ENCODE measurements around the gene PRKD3. TPM values are rescaled to one million over a fixed set of nuclear protein-coding genes. Genes with fewer than 3 reads are reported as not detected.

PRKD3 gene
- total and polyA plus RNA-seq, 4 donors, result 14.1 to 54.8 (median 29.0) TPM

DNA sequence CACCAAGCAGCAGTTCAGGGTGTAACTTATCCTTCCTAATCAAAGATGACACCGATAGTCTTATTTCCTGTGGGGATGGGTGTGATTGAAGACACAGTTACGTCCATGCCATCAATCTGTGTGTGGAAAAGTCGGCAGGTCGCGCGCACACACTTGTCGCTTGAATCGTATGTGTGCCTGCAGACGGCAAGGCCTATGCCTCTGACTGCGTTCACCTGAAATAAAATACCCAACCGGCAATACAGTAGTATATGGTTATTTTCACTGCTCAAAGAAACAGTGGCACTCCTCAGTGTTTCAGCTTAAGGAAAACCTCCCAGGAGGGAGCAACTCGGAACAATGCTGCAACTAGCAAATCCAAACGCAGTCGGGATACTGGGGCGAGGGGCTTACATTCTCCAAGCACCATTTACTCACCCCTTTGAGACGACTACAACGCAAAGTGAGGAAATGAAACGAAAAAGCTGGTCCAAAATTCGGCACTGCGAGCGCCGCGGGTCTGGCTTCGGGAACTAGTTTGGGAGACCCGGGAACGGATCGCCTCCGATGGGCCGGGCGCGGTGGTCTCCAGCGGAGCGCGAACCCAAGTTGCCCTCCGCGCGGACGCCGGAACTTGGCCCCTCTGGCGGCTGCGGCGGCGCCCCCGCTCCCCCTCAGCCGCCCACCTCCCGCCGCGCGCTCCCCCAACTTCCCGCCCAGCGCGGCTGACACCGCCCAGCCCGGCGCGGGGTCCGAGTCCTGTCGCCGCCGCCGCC is 675 bp downstream of the PRKD3 start:
- intact Hi-C loops (cut with DNase I), result loop anchor here in 1 of 2 donors (5.0 kb wide), 1 partner anchor 92 kb away; the partner anchor contains the start of genes CEBPZ and NDUFAF7
- Histone ChIP-seq H3K4me1 (ENCODE audit: control insufficient read depth in 1 of 2, insufficient read depth in 2 of 2, low read length in 2 of 2) (no peaks in the 10 kb centered on the region), H3K9me3 (ENCODE audit: control insufficient read depth, low read length) (no peaks in the 10 kb centered on the region), H3K27ac (ENCODE audit: low read depth in 1 of 2, low read length in 2 of 2) (peak overlapping the region; percentile 65 to 90), H3K27me3 (ENCODE audit: control insufficient read depth in 1 of 2, insufficient read depth in 2 of 2, low read length in 1 of 2) (no peaks in the 10 kb centered on the region), H3K36me3 (ENCODE audit: control insufficient read depth in 1 of 2, insufficient read depth in 2 of 2, low read length in 1 of 2) (no peaks in the 10 kb centered on the region), H3K4me3 (ENCODE audit: low read length in 2 of 2) (peak overlapping the region; percentile 89 to 100)
- DNase-seq (peak; percentile 65 to 78), ATAC-seq (ENCODE audit: low FRiP score) (peak; percentile 37)
- WGBS, 2 donors, result 0% methylated on average over 39 to 61 of the region's 61 CpGs

GRCh38 chr2:37323176-37323780 is 1.4 kb downstream of the PRKD3 start:
- ATAC-seq (ENCODE audit: low FRiP score), result no peak
- Histone ChIP-seq H3K4me3 (ENCODE audit: low read length in 2 of 2) (peak overlapping the region; percentile 89 to 100), H3K27ac (ENCODE audit: low read depth in 1 of 2, low read length in 2 of 2) (peak overlapping the region in 1 of 2 donors; percentile 74), H3K27me3 (ENCODE audit: control insufficient read depth in 1 of 2, insufficient read depth in 2 of 2, low read length in 1 of 2) (no peaks in the 10 kb centered on the region), H3K9me3 (ENCODE audit: control insufficient read depth, low read length) (no peaks in the 10 kb centered on the region), H3K36me3 (ENCODE audit: control insufficient read depth in 1 of 2, insufficient read depth in 2 of 2, low read length in 1 of 2) (no peaks in the 10 kb centered on the region), H3K4me1 (ENCODE audit: control insufficient read depth in 1 of 2, insufficient read depth in 2 of 2, low read length in 2 of 2) (no peaks in the 10 kb centered on the region)
- WGBS, 2 donors, result 1 to 2% methylated on average over 13 of the region's 13 CpGs
- intact Hi-C loops (cut with DNase I), result loop anchor here in 1 of 2 donors (5.0 kb wide), 1 partner anchor 91 kb away; the partner anchor contains the start of genes CEBPZ and NDUFAF7
- no peak for DNase-seq

GRCh38 chr2:37322368-37322767 is 2.3 kb downstream of the PRKD3 start:
- ATAC-seq (ENCODE audit: low FRiP score) (no peak), DNase-seq (no peak)
- intact Hi-C loops (cut with DNase I), result loop anchor here in 1 of 2 donors (5.0 kb wide), 1 partner anchor 90 kb away; the partner anchor contains the start of genes CEBPZ and NDUFAF7
- no peaks in the 10 kb centered on the region for H3K9me3 ChIP-seq (ENCODE audit: control insufficient read depth, low read length)
- peaks cover 0 to 2% of the 10 kb centered on the region in 2 donors for H3K4me1 ChIP-seq (ENCODE audit: control insufficient read depth in 1 of 2, insufficient read depth in 2 of 2, low read length in 2 of 2)
- H3K4me3 ChIP-seq (ENCODE audit: low read length in 2 of 2), result peak overlapping the region in 1 of 2 donors; percentile 26
- no peaks in the 10 kb centered on the region for H3K27me3 ChIP-seq (ENCODE audit: control insufficient read depth in 1 of 2, insufficient read depth in 2 of 2, low read length in 1 of 2)
- no peaks in the 10 kb centered on the region for H3K36me3 ChIP-seq (ENCODE audit: control insufficient read depth in 1 of 2, insufficient read depth in 2 of 2, low read length in 1 of 2)
- no peak overlapping the region for H3K27ac ChIP-seq (ENCODE audit: low read depth in 1 of 2, low read length in 2 of 2)

DNA sequence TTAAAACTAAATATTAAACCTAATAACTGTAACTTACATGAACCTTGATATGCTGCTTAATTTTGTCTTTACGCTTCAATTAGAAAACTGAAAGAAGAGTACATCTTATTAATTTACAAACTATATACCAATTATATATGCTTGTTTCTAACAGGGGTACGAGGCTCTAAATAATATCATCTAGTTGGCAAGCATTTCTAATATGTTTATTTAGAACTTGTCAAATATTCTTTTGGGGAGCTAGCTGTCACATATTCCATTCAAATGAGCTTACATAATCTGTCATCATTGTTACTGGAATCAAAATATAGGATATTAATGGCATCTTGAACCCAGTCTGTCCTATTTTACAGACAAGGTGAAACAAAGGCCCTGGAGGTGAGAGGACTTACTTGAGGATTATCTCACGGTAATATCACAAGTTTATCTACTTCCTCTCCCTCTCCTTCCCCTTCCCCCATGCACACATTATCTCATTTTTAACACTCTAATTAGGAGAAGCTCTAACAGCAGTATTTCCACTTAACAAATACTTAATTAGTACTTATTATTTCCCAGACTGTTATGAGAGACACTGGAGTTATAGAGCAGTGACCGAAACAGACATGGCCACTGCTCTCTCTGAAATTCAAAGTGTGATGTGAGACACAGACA is 3.5 kb downstream of the PRKD3 start:
- Histone ChIP-seq H3K4me1 (ENCODE audit: control insufficient read depth in 1 of 2, insufficient read depth in 2 of 2, low read length in 2 of 2) (peaks cover 0 to 2% of the 10 kb centered on the region in 2 donors), H3K36me3 (ENCODE audit: control insufficient read depth in 1 of 2, insufficient read depth in 2 of 2, low read length in 1 of 2) (no peaks in the 10 kb centered on the region), H3K27ac (ENCODE audit: low read depth in 1 of 2, low read length in 2 of 2) (no peak overlapping the region), H3K9me3 (ENCODE audit: control insufficient read depth, low read length) (no peaks in the 10 kb centered on the region), H3K4me3 (ENCODE audit: low read length in 2 of 2) (no peak overlapping the region), H3K27me3 (ENCODE audit: control insufficient read depth in 1 of 2, insufficient read depth in 2 of 2, low read length in 1 of 2) (no peaks in the 10 kb centered on the region)
- ATAC-seq (ENCODE audit: low FRiP score) (no peak), DNase-seq (no peak)
- 71 to 75% methylated on average over 4 of the region's 4 CpGs for WGBS, 2 donors
- intact Hi-C loops (cut with DNase I), result loop anchor here in 1 of 2 donors (5.0 kb wide), 1 partner anchor 89 kb away; the partner anchor contains the start of genes CEBPZ and NDUFAF7

DNA sequence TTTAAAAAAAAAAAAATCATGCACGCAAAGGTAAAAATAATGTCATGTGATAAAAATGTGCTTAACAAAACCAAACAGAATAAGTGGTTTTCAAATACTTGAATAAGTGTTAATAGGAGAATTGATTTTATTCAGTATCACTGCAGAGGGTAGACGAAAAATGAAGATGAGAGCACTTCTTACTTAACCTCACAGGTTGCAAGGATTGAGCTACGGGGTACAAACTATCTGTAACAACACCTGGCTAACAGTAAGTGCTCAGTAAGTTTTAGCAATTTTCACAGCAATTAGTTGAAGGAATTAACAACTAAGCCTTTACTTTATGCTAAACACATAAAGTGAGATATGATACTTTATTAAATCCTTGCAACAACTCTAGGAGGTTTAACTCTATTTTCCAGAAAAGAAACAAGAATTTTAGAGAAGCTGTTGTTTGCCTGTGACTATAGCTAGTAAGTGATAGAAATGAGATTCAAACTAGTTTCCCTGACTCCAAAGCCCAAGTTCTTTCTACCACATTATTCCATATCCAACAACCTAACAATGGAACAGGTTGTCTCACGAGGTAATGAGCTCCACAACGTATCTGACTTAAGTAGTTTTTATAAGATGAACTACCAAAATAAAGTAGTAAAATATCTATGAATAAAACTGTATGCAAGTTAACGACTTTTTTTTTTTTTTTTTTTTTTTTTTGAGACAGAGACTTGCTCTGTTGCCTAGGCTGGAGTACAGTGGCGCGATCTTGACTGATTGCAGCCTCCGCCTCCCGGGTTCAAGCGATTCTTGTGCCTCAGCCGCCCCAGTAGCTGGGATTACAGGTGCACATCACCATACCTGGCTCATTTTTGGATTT is 4.7 kb downstream of the PRKD3 start:
- no peak for ATAC-seq (ENCODE audit: low FRiP score)
- Histone ChIP-seq H3K4me3 (ENCODE audit: low read length in 2 of 2) (no peak overlapping the region), H3K4me1 (ENCODE audit: control insufficient read depth in 1 of 2, insufficient read depth in 2 of 2, low read length in 2 of 2) (peaks cover 0 to 2% of the 10 kb centered on the region in 2 donors), H3K36me3 (ENCODE audit: control insufficient read depth in 1 of 2, insufficient read depth in 2 of 2, low read length in 1 of 2) (no peaks in the 10 kb centered on the region), H3K9me3 (ENCODE audit: control insufficient read depth, low read length) (no peaks in the 10 kb centered on the region), H3K27me3 (ENCODE audit: control insufficient read depth in 1 of 2, insufficient read depth in 2 of 2, low read length in 1 of 2) (no peaks in the 10 kb centered on the region), H3K27ac (ENCODE audit: low read depth in 1 of 2, low read length in 2 of 2) (no peak overlapping the region)
- intact Hi-C loops (cut with DNase I), result loop anchor here in 1 of 2 donors (5.0 kb wide), 1 partner anchor 88 kb away; the partner anchor contains the start of genes CEBPZ and NDUFAF7
- WGBS, 2 donors, result 84 to 87% methylated on average over 12 of the region's 12 CpGs
- no peak for DNase-seq

GRCh38 chr2:37318401-37318800 is 6.2 kb downstream of the PRKD3 start:
- intact Hi-C loops (cut with DNase I), result no loop called here
- Histone ChIP-seq H3K27me3 (ENCODE audit: control insufficient read depth in 1 of 2, insufficient read depth in 2 of 2, low read length in 1 of 2) (no peaks in the 10 kb centered on the region), H3K4me3 (ENCODE audit: low read length in 2 of 2) (no peak overlapping the region), H3K27ac (ENCODE audit: low read depth in 1 of 2, low read length in 2 of 2) (no peak overlapping the region), H3K36me3 (ENCODE audit: control insufficient read depth in 1 of 2, insufficient read depth in 2 of 2, low read length in 1 of 2) (no peaks in the 10 kb centered on the region), H3K9me3 (ENCODE audit: control insufficient read depth, low read length) (no peaks in the 10 kb centered on the region), H3K4me1 (ENCODE audit: control insufficient read depth in 1 of 2, insufficient read depth in 2 of 2, low read length in 2 of 2) (peaks cover 0 to 2% of the 10 kb centered on the region in 2 donors)
- WGBS, 2 donors, result 18 to 28% methylated on average over 5 of the region's 5 CpGs
- no peak for ATAC-seq (ENCODE audit: low FRiP score)
- no peak for DNase-seq

DNA sequence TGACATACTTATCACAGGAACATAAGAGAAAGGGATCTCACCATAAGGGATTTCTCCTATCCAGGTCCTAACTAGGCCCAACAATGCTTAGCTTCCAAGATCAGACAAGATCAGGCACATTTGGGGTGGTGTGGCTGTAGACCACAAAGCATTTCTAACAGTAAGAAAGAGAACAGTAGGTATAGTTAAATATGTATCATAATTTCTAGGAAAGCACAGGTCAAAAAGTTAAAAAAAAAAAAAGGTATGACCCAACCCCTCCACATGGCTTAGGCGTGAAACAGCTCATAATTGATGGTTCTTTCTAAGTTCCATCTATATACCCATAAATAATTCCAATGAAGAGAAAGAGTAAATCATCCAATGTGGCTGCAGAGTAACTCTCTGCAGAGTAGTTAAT is 6.9 kb downstream of the PRKD3 start:
- no peaks in the 10 kb centered on the region for H3K9me3 ChIP-seq (ENCODE audit: control insufficient read depth, low read length)
- peaks cover 0 to 5% of the 10 kb centered on the region in 2 donors for H3K4me1 ChIP-seq (ENCODE audit: control insufficient read depth in 1 of 2, insufficient read depth in 2 of 2, low read length in 2 of 2)
- H3K4me3 ChIP-seq (ENCODE audit: low read length in 2 of 2), result no peak overlapping the region
- no peak overlapping the region for H3K27ac ChIP-seq (ENCODE audit: low read depth in 1 of 2, low read length in 2 of 2)
- no peaks in the 10 kb centered on the region for H3K36me3 ChIP-seq (ENCODE audit: control insufficient read depth in 1 of 2, insufficient read depth in 2 of 2, low read length in 1 of 2)
- intact Hi-C loops (cut with DNase I), result no loop called here
- DNase-seq, result no peak
- no peak for ATAC-seq (ENCODE audit: low FRiP score)
- WGBS, 2 donors, result 97 to 99% methylated on average over 1 of the region's 1 CpG
- no peaks in the 10 kb centered on the region for H3K27me3 ChIP-seq (ENCODE audit: control insufficient read depth in 1 of 2, insufficient read depth in 2 of 2, low read length in 1 of 2)

DNA sequence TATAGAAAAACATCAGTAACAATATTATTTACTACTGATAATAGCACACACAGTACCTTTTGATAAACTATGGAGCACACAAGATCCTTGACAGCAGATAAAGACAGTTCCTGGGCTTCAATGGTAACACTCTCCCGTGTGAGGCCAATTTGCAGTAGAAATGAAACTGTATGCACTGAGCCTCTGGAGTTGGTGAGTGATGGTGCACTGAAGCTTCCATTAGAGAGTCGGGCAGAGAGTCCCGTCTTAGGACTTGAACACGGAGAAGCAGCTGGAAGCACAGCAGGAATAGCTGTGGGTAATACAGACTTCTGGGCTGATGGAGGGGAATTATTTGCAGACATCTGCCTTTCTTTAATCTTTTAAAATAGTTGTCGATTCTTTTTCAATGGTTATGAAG is 8.5 kb downstream of the PRKD3 start:
- Histone ChIP-seq H3K9me3 (ENCODE audit: control insufficient read depth, low read length) (no peaks in the 10 kb centered on the region), H3K27me3 (ENCODE audit: control insufficient read depth in 1 of 2, insufficient read depth in 2 of 2, low read length in 1 of 2) (no peaks in the 10 kb centered on the region), H3K36me3 (ENCODE audit: control insufficient read depth in 1 of 2, insufficient read depth in 2 of 2, low read length in 1 of 2) (no peaks in the 10 kb centered on the region), H3K4me3 (ENCODE audit: low read length in 2 of 2) (no peak overlapping the region), H3K4me1 (ENCODE audit: control insufficient read depth in 1 of 2, insufficient read depth in 2 of 2, low read length in 2 of 2) (peaks cover 1 to 8% of the 10 kb centered on the region in 2 donors), H3K27ac (ENCODE audit: low read depth in 1 of 2, low read length in 2 of 2) (no peak overlapping the region)
- intact Hi-C loops (cut with DNase I), result no loop called here
- no peak for DNase-seq
- ATAC-seq (ENCODE audit: low FRiP score), result no peak
- 91 to 93% methylated on average over 5 of the region's 5 CpGs for WGBS, 2 donors
